OCI-LY7 (cell line): ENCODE data around the gene ADAMTS8.

Experiments used
- CTCF ChIP-seq: fragments of 200-600 bp; sonication (generic); conservative IDR thresholded peaks from 2 replicates; pipeline ENCODE4 v1.5.1; 2014; ENCODE audit warnings: mild to moderate bottlenecking, antibody characterized with exemption, low read length, moderate library complexity, mixed read lengths
- EZH2phosphoT487 ChIP-seq: fragments of 200-600 bp; sonication (generic); IDR thresholded peaks from 2 replicates; pipeline ENCODE4 v1.6.1; 2018; ENCODE audit warnings: low read depth, borderline replicate concordance, mild to moderate bottlenecking, mixed run types, antibody characterized with exemption, low read length, moderate library complexity, mixed read lengths

- no peak for TF ChIP-seq CTCF
- no peak for TF ChIP-seq EZH2phosphoT487
Observed at GRCh38 chr11:130425156-130425555, 3.3 kb downstream of the ADAMTS8 start.
